GM18519 (cell line): ENCODE data around the gene SYTL2.
"Not testable (repeated sequence)": the region's sequence is repeated elsewhere in the genome, so short reads cannot be mapped to it uniquely, and the experiment has no call there.

Experiments used
- ATAC-seq: cut with Tn5 transposase; IDR thresholded peaks from one replicate; pipeline ENCODE4 v1.9.1; 2021; ENCODE audit warnings: mild to moderate bottlenecking, moderate library complexity; ENCODE audit not compliant: unreplicated experiment, low FRiP score

The SYTL2 gene

GRCh38 chr11:85798361-85798760 is 12.6 kb downstream of the SYTL2 start:
- no peak for ATAC-seq

- ATAC-seq, result no peak
Measured at GRCh38 chr11:85795712-85796487, 15.0 kb downstream of the SYTL2 start.

GRCh38 chr11:85791409-85791990 is 19.4 kb downstream of the SYTL2 start:
- ATAC-seq, result no peak

GRCh38 chr11:85787809-85788760 is 22.9 kb downstream of the SYTL2 start:
- ATAC-seq, result no peak

GRCh38 chr11:85787168-85787567 is 23.8 kb downstream of the SYTL2 start:
- no peak for ATAC-seq

- no peak for ATAC-seq
Measured at GRCh38 chr11:85784480-85785265, 26.3 kb downstream of the SYTL2 start.

- no peak for ATAC-seq
Measured at GRCh38 chr11:85783758-85784157, 27.2 kb downstream of the SYTL2 start.

- not testable (repeated sequence) for ATAC-seq
Measured at GRCh38 chr11:85780780-85781517, 30.0 kb downstream of the SYTL2 start.

GRCh38 chr11:85779956-85780640 is 30.8 kb downstream of the SYTL2 start:
- no peak for ATAC-seq

- not testable (repeated sequence) for ATAC-seq
Measured at GRCh38 chr11:85777603-85777972, 33.4 kb downstream of the SYTL2 start.

GRCh38 chr11:85776951-85777602 is 33.9 kb downstream of the SYTL2 start:
- ATAC-seq, result no peak

- ATAC-seq, result no peak
Measured at GRCh38 chr11:85774256-85775101, 36.5 kb downstream of the SYTL2 start.

GRCh38 chr11:85772695-85773094 is 38.2 kb downstream of the SYTL2 start:
- no peak for ATAC-seq

GRCh38 chr11:85771568-85771967 is 39.4 kb downstream of the SYTL2 start:
- ATAC-seq, result no peak

- ATAC-seq, result no peak
Measured at GRCh38 chr11:85769771-85770170, 41.2 kb downstream of the SYTL2 start.

- no peak for ATAC-seq
Measured at GRCh38 chr11:85768473-85769146, 42.3 kb downstream of the SYTL2 start.

- ATAC-seq, result no peak
Measured at GRCh38 chr11:85767246-85767945, 43.5 kb downstream of the SYTL2 start.
